ENCODE measurements around the gene TBX21. TPM values are rescaled to one million over a fixed set of nuclear protein-coding genes. Genes with fewer than 3 reads are reported as not detected.
A peak's percentile ranks its signal among the peaks of the same experiment; 100 is the strongest.

Gene TBX21
- total and polyA plus RNA-seq, 2 experiments from 2014 or later, result not detected

DNA sequence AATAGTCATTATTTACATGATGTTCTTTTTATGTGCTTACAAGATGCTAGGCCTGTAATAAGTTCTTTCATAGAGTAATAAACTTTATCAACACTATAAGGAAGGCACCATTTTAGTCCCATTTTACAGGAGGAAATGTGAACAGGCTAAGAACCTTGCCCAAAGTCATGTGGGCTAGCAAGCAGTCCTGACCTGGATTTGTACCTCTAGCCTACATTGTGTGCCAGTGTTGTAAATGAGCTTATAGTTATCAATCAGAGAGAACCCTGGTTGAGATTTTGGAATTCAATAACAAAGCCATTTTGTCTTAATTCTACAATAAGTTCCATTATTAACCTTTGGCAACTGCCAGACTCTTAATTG, 45.7 kb upstream of the TBX21 start (continued):
- TF ChIP-seq ETS1 (IDR thresholded peaks at IDR 0.05) (no peak), ZNF331 (CRISPR knock-in tag; IDR thresholded peaks at IDR 0.05; ENCODE audit: low read depth) (no peak), JUNB (IDR thresholded peaks at IDR 0.05; ENCODE audit: unreplicated experiment) (no peak)

DNA sequence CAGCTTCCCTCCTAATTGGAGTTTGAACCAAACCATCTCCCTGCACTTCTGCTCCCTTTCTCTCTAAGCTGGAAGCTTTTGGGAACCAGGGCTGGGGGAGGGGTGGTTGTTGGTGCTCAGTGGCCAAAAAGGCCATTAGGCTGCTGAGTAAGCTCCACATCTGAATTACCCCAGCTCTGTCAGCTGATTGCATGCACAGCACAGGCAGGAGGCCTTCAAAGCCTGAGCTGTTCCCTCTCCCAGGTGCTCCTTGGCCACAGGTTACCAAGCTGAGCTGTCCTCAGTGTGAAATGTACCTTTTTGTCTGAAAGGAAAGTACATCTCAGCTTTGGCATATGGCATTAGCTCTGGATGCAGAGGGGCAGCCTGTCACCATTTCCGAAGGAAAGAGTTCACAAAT, 45.3 kb upstream of the TBX21 start:
- H4K20me1 ChIP-seq (replicated peaks; ENCODE audit: insufficient read depth), result peaks cover 12% of the 10 kb centered on the region; the same call in 1 of the 2 replicates
- peak; percentile 61 for DNase-seq (ENCODE audit: low spot score)
- no peak overlapping the region for H2AFZ ChIP-seq
- Mint-ChIP-seq H3K4me1 (peaks cover 43% of the 10 kb centered on the region), H3K27ac (peak overlapping the region; percentile 75), H3K27me3 (ENCODE audit: insufficient read depth, low read depth, poor library complexity) (peaks cover 12% of the 10 kb centered on the region), H3K9me3 (no peaks in the 10 kb centered on the region), H3K4me3 (no peak overlapping the region), H3K36me3 (ENCODE audit: low read depth) (peaks cover 27% of the 10 kb centered on the region)
- H3K9me2 ChIP-seq (ENCODE audit: insufficient read depth), result no peaks in the 10 kb centered on the region
- H3F3A ChIP-seq (replicated peaks; ENCODE audit: low read depth), result peaks cover 29% of the 10 kb centered on the region
- no peak overlapping the region; the same call in 1 of the 2 replicates for H3K4me3 ChIP-seq
- ATAC-seq, result peak; percentile 72
- H3K4me1 ChIP-seq (ENCODE audit: insufficient read depth), result peaks cover 21% of the 10 kb centered on the region
- peak overlapping the region; percentile 81 for H3K27ac ChIP-seq (ENCODE audit: low read depth)
- peak overlapping the region; percentile 9; the same call in 1 of the 2 replicates for H3K4me2 ChIP-seq
- peaks cover 12% of the 10 kb centered on the region; the same call in 1 of the 2 replicates for H3K36me3 ChIP-seq (ENCODE audit: insufficient read depth)
- H3K27me3 ChIP-seq (ENCODE audit: insufficient read depth), result peaks cover 4% of the 10 kb centered on the region; the same call in 1 of the 2 replicates
- no peaks in the 10 kb centered on the region for H3K79me2 ChIP-seq (replicated peaks; ENCODE audit: insufficient read depth)
- TF ChIP-seq, protein P1, sequence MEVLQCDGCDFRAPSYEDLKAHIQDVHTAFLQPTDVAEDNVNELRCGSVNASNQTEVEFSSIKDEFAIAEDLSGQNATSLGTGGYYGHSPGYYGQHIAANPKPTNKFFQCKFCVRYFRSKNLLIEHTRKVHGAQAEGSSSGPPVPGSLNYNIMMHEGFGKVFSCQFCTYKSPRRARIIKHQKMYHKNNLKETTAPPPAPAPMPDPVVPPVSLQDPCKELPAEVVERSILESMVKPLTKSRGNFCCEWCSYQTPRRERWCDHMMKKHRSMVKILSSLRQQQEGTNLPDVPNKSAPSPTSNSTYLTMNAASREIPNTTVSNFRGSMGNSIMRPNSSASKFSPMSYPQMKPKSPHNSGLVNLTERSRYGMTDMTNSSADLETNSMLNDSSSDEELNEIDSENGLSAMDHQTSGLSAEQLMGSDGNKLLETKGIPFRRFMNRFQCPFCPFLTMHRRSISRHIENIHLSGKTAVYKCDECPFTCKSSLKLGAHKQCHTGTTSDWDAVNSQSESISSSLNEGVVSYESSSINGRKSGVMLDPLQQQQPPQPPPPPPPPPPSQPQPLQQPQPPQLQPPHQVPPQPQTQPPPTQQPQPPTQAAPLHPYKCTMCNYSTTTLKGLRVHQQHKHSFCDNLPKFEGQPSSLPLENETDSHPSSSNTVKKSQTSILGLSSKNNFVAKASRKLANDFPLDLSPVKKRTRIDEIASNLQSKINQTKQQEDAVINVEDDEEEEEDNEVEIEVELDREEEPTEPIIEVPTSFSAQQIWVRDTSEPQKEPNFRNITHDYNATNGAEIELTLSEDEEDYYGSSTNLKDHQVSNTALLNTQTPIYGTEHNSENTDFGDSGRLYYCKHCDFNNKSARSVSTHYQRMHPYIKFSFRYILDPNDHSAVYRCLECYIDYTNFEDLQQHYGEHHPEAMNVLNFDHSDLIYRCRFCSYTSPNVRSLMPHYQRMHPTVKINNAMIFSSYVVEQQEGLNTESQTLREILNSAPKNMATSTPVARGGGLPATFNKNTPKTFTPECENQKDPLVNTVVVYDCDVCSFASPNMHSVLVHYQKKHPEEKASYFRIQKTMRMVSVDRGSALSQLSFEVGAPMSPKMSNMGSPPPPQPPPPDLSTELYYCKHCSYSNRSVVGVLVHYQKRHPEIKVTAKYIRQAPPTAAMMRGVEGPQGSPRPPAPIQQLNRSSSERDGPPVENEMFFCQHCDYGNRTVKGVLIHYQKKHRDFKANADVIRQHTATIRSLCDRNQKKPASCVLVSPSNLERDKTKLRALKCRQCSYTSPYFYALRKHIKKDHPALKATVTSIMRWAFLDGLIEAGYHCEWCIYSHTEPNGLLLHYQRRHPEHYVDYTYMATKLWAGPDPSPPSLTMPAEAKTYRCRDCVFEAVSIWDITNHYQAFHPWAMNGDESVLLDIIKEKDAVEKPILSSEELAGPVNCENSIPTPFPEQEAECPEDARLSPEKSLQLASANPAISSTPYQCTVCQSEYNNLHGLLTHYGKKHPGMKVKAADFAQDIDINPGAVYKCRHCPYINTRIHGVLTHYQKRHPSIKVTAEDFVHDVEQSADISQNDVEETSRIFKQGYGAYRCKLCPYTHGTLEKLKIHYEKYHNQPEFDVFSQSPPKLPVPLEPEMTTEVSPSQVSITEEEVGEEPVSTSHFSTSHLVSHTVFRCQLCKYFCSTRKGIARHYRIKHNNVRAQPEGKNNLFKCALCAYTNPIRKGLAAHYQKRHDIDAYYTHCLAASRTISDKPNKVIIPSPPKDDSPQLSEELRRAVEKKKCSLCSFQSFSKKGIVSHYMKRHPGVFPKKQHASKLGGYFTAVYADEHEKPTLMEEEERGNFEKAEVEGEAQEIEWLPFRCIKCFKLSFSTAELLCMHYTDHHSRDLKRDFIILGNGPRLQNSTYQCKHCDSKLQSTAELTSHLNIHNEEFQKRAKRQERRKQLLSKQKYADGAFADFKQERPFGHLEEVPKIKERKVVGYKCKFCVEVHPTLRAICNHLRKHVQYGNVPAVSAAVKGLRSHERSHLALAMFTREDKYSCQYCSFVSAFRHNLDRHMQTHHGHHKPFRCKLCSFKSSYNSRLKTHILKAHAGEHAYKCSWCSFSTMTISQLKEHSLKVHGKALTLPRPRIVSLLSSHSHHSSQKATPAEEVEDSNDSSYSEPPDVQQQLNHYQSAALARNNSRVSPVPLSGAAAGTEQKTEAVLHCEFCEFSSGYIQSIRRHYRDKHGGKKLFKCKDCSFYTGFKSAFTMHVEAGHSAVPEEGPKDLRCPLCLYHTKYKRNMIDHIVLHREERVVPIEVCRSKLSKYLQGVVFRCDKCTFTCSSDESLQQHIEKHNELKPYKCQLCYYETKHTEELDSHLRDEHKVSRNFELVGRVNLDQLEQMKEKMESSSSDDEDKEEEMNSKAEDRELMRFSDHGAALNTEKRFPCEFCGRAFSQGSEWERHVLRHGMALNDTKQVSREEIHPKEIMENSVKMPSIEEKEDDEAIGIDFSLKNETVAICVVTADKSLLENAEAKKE (CRISPR knock-in tag; IDR thresholded peaks at IDR 0.05), result no peak
- no peak for TF ChIP-seq POLR2AphosphoS5 (IDR thresholded peaks at IDR 0.05; ENCODE audit: low read depth)
- TF ChIP-seq CREB1 (CRISPR knock-in tag; IDR thresholded peaks at IDR 0.05; ENCODE audit: low read depth), result no peak
- no peak for TF ChIP-seq ZNF114 (CRISPR knock-in tag; IDR thresholded peaks at IDR 0.05)
- TF ChIP-seq ETS1 (IDR thresholded peaks at IDR 0.05), result no peak
- no peak for TF ChIP-seq NANOG (IDR thresholded peaks at IDR 0.05; ENCODE audit: borderline replicate concordance)
- TF ChIP-seq, protein P2, sequence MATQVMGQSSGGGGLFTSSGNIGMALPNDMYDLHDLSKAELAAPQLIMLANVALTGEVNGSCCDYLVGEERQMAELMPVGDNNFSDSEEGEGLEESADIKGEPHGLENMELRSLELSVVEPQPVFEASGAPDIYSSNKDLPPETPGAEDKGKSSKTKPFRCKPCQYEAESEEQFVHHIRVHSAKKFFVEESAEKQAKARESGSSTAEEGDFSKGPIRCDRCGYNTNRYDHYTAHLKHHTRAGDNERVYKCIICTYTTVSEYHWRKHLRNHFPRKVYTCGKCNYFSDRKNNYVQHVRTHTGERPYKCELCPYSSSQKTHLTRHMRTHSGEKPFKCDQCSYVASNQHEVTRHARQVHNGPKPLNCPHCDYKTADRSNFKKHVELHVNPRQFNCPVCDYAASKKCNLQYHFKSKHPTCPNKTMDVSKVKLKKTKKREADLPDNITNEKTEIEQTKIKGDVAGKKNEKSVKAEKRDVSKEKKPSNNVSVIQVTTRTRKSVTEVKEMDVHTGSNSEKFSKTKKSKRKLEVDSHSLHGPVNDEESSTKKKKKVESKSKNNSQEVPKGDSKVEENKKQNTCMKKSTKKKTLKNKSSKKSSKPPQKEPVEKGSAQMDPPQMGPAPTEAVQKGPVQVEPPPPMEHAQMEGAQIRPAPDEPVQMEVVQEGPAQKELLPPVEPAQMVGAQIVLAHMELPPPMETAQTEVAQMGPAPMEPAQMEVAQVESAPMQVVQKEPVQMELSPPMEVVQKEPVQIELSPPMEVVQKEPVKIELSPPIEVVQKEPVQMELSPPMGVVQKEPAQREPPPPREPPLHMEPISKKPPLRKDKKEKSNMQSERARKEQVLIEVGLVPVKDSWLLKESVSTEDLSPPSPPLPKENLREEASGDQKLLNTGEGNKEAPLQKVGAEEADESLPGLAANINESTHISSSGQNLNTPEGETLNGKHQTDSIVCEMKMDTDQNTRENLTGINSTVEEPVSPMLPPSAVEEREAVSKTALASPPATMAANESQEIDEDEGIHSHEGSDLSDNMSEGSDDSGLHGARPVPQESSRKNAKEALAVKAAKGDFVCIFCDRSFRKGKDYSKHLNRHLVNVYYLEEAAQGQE (IDR thresholded peaks at IDR 0.05; ENCODE audit: unreplicated experiment), result no peak
- no peak for TF ChIP-seq JUNB (IDR thresholded peaks at IDR 0.05; ENCODE audit: unreplicated experiment)
- TF ChIP-seq EZH2phosphoT487 (IDR thresholded peaks at IDR 0.05; ENCODE audit: unreplicated experiment), result no peak
- no peak for TF ChIP-seq EZH2 (IDR thresholded peaks at IDR 0.05; ENCODE audit: low read depth, unreplicated experiment)
